SK-N-MC (cell line): ENCODE data around the gene PRR19.

Experiments used
- EZH2 ChIP-seq: fragments of 200-600 bp; sonication (generic); IDR thresholded peaks from one replicate; pipeline ENCODE4 v1.6.1; 2017; ENCODE audit warnings: antibody characterized with exemption
- FOXP2 ChIP-seq: optimal IDR thresholded peaks from 2 replicates; pipeline ENCODE3; 2011; ENCODE audit warnings: mild to moderate bottlenecking, moderate library complexity; ENCODE audit not compliant: insufficient read depth; ENCODE audit errors: extremely low read length, control extremely low read depth
- POLR2AphosphoS5 ChIP-seq: IDR thresholded peaks from 2 replicates; pipeline ENCODE4 v1.6.1; 2012; ENCODE audit warnings: mild to moderate bottlenecking, low read depth, low read length, borderline replicate concordance

DNA sequence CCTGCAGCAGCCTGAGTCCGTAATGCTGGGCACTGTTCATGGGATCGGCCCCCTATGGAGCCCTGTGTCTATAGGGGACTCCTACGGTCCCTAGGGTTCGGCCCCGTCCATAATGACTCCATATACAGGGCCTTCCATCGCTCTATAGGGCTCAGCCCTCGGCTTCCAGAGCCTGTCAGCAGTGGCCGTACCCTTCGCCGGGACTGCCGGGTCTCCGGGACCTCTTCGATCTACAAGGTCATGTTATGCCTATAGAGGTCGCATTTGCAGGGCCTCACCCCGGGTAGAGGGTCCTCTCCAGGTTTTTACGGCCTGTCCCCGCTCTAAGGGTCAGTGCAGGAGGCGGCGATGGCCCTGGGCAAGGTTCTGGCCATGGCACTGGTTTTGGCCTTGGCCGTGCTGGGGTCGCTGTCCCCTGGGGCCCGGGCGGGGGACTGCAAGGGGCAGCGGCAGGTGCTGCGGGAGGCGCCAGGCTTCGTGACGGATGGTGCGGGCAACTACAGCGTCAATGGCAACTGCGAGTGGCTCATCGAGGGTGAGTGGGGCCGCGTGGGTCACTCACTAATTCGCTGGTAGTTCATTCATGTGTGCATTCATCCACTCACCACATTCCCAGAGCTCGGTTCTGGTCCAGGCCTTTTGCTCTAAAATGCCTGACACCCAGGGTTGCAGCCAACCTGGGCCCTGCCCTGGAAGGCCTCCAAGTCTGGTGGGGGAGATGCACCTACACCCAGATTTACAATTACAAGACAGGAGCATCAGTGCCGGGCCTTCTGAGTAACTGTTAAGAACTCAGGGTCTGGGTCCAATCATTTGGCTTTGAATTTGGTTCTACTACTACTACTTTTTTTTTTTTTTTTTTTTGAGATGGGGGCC is 24.2 kb downstream of the PRR19 start:
- no peak for TF ChIP-seq EZH2
- TF ChIP-seq POLR2AphosphoS5: no peak
- TF ChIP-seq FOXP2: no peak
